ENCODE data around the gene SLC43A1. TPM values are rescaled to one million over a fixed set of nuclear protein-coding genes. Genes with fewer than 3 reads are reported as not detected.

Gene SLC43A1
- total and polyA plus RNA-seq, 2 experiments from 2014 or later = 19.6 to 49.7 TPM

DNA sequence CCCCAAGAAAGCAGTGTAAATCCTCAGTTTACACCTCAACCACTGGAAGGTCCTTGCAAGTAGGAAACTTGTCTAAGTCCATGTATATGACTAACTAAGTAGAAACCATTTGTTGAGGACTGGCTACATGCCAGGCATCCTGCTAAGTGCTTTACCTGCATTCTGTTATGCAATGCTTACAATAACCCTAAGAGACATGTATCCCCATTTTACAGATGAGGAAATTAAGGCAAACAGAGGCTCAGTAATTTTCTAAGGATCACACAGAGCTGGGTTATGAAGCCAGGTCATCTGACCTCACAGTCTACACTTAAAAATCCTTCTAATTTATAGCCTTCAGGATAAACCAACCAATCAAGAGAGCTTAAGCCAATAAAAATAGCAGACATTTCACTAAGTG, 13.5 kb upstream of the SLC43A1 start:
- peaks cover 28% of the 10 kb centered on the region for H3K79me2 ChIP-seq (replicated peaks; ENCODE audit: insufficient read depth)
- no peaks in the 10 kb centered on the region; the same call in 2 of the 3 replicates for H3K9me3 Mint-ChIP-seq
- H3K4me3 Mint-ChIP-seq = peak overlapping the region; percentile 11; the same call in 1 of the 3 replicates
- H3K9me2 ChIP-seq (ENCODE audit: insufficient read depth) = no peaks in the 10 kb centered on the region
- no peak overlapping the region; the same call in 1 of the 2 replicates for H3K4me3 ChIP-seq
- no peaks in the 10 kb centered on the region for H3K27me3 ChIP-seq (ENCODE audit: insufficient read depth)
- H4K20me1 ChIP-seq (replicated peaks; ENCODE audit: insufficient read depth) = no peaks in the 10 kb centered on the region
- no peak overlapping the region for H3K27ac ChIP-seq (ENCODE audit: low read depth)
- no peak for ATAC-seq
- peaks cover 8% of the 10 kb centered on the region; the same call in 1 of the 2 replicates for H3K4me1 ChIP-seq (ENCODE audit: insufficient read depth)
- peaks cover 12% of the 10 kb centered on the region for H3K4me1 Mint-ChIP-seq
- TF ChIP-seq STAT1 (IDR thresholded peaks at IDR 0.05; ENCODE audit: unreplicated experiment) (no peak), NANOG (IDR thresholded peaks at IDR 0.05; ENCODE audit: borderline replicate concordance) (no peak), ZNF331 (CRISPR knock-in tag; IDR thresholded peaks at IDR 0.05; ENCODE audit: low read depth) (no peak), CREB1 (CRISPR knock-in tag; IDR thresholded peaks at IDR 0.05; ENCODE audit: low read depth) (no peak), POLR2AphosphoS5 (IDR thresholded peaks at IDR 0.05; ENCODE audit: low read depth) (no peak), JUNB (IDR thresholded peaks at IDR 0.05; ENCODE audit: unreplicated experiment) (no peak), EZH2phosphoT487 (IDR thresholded peaks at IDR 0.05; ENCODE audit: unreplicated experiment) (no peak), EZH2 (IDR thresholded peaks at IDR 0.05; ENCODE audit: low read depth, unreplicated experiment) (no peak)
- TF ChIP-seq, protein P1, sequence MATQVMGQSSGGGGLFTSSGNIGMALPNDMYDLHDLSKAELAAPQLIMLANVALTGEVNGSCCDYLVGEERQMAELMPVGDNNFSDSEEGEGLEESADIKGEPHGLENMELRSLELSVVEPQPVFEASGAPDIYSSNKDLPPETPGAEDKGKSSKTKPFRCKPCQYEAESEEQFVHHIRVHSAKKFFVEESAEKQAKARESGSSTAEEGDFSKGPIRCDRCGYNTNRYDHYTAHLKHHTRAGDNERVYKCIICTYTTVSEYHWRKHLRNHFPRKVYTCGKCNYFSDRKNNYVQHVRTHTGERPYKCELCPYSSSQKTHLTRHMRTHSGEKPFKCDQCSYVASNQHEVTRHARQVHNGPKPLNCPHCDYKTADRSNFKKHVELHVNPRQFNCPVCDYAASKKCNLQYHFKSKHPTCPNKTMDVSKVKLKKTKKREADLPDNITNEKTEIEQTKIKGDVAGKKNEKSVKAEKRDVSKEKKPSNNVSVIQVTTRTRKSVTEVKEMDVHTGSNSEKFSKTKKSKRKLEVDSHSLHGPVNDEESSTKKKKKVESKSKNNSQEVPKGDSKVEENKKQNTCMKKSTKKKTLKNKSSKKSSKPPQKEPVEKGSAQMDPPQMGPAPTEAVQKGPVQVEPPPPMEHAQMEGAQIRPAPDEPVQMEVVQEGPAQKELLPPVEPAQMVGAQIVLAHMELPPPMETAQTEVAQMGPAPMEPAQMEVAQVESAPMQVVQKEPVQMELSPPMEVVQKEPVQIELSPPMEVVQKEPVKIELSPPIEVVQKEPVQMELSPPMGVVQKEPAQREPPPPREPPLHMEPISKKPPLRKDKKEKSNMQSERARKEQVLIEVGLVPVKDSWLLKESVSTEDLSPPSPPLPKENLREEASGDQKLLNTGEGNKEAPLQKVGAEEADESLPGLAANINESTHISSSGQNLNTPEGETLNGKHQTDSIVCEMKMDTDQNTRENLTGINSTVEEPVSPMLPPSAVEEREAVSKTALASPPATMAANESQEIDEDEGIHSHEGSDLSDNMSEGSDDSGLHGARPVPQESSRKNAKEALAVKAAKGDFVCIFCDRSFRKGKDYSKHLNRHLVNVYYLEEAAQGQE (IDR thresholded peaks at IDR 0.05; ENCODE audit: unreplicated experiment) = no peak
- TF ChIP-seq, protein P2, sequence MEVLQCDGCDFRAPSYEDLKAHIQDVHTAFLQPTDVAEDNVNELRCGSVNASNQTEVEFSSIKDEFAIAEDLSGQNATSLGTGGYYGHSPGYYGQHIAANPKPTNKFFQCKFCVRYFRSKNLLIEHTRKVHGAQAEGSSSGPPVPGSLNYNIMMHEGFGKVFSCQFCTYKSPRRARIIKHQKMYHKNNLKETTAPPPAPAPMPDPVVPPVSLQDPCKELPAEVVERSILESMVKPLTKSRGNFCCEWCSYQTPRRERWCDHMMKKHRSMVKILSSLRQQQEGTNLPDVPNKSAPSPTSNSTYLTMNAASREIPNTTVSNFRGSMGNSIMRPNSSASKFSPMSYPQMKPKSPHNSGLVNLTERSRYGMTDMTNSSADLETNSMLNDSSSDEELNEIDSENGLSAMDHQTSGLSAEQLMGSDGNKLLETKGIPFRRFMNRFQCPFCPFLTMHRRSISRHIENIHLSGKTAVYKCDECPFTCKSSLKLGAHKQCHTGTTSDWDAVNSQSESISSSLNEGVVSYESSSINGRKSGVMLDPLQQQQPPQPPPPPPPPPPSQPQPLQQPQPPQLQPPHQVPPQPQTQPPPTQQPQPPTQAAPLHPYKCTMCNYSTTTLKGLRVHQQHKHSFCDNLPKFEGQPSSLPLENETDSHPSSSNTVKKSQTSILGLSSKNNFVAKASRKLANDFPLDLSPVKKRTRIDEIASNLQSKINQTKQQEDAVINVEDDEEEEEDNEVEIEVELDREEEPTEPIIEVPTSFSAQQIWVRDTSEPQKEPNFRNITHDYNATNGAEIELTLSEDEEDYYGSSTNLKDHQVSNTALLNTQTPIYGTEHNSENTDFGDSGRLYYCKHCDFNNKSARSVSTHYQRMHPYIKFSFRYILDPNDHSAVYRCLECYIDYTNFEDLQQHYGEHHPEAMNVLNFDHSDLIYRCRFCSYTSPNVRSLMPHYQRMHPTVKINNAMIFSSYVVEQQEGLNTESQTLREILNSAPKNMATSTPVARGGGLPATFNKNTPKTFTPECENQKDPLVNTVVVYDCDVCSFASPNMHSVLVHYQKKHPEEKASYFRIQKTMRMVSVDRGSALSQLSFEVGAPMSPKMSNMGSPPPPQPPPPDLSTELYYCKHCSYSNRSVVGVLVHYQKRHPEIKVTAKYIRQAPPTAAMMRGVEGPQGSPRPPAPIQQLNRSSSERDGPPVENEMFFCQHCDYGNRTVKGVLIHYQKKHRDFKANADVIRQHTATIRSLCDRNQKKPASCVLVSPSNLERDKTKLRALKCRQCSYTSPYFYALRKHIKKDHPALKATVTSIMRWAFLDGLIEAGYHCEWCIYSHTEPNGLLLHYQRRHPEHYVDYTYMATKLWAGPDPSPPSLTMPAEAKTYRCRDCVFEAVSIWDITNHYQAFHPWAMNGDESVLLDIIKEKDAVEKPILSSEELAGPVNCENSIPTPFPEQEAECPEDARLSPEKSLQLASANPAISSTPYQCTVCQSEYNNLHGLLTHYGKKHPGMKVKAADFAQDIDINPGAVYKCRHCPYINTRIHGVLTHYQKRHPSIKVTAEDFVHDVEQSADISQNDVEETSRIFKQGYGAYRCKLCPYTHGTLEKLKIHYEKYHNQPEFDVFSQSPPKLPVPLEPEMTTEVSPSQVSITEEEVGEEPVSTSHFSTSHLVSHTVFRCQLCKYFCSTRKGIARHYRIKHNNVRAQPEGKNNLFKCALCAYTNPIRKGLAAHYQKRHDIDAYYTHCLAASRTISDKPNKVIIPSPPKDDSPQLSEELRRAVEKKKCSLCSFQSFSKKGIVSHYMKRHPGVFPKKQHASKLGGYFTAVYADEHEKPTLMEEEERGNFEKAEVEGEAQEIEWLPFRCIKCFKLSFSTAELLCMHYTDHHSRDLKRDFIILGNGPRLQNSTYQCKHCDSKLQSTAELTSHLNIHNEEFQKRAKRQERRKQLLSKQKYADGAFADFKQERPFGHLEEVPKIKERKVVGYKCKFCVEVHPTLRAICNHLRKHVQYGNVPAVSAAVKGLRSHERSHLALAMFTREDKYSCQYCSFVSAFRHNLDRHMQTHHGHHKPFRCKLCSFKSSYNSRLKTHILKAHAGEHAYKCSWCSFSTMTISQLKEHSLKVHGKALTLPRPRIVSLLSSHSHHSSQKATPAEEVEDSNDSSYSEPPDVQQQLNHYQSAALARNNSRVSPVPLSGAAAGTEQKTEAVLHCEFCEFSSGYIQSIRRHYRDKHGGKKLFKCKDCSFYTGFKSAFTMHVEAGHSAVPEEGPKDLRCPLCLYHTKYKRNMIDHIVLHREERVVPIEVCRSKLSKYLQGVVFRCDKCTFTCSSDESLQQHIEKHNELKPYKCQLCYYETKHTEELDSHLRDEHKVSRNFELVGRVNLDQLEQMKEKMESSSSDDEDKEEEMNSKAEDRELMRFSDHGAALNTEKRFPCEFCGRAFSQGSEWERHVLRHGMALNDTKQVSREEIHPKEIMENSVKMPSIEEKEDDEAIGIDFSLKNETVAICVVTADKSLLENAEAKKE (CRISPR knock-in tag; IDR thresholded peaks at IDR 0.05) = no peak
- TF ChIP-seq, protein P3, sequence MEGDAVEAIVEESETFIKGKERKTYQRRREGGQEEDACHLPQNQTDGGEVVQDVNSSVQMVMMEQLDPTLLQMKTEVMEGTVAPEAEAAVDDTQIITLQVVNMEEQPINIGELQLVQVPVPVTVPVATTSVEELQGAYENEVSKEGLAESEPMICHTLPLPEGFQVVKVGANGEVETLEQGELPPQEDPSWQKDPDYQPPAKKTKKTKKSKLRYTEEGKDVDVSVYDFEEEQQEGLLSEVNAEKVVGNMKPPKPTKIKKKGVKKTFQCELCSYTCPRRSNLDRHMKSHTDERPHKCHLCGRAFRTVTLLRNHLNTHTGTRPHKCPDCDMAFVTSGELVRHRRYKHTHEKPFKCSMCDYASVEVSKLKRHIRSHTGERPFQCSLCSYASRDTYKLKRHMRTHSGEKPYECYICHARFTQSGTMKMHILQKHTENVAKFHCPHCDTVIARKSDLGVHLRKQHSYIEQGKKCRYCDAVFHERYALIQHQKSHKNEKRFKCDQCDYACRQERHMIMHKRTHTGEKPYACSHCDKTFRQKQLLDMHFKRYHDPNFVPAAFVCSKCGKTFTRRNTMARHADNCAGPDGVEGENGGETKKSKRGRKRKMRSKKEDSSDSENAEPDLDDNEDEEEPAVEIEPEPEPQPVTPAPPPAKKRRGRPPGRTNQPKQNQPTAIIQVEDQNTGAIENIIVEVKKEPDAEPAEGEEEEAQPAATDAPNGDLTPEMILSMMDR (conservative IDR thresholded peaks at IDR 0.05; ENCODE audit: low read depth in 2 of 2) = no peak
- H3K27me3 Mint-ChIP-seq (ENCODE audit: insufficient read depth, low read depth, poor library complexity) = peaks cover 5% of the 10 kb centered on the region
- H3K36me3 Mint-ChIP-seq (ENCODE audit: low read depth) = peaks cover 32% of the 10 kb centered on the region
- 0 out of 2 replicates have a peak overlapping the region, but pooled peaks have one; percentile 94 for H3K4me2 ChIP-seq
- DNase-seq (ENCODE audit: low spot score) = no peak
- H2AFZ ChIP-seq = no peak overlapping the region
- peaks cover 19% of the 10 kb centered on the region for H3F3A ChIP-seq (replicated peaks; ENCODE audit: low read depth)
- no peaks in the 10 kb centered on the region for H3K36me3 ChIP-seq (ENCODE audit: insufficient read depth)
- no peak overlapping the region for H3K27ac Mint-ChIP-seq
